ENCODE measurements around the gene LRRC71.

Gene LRRC71

DNA sequence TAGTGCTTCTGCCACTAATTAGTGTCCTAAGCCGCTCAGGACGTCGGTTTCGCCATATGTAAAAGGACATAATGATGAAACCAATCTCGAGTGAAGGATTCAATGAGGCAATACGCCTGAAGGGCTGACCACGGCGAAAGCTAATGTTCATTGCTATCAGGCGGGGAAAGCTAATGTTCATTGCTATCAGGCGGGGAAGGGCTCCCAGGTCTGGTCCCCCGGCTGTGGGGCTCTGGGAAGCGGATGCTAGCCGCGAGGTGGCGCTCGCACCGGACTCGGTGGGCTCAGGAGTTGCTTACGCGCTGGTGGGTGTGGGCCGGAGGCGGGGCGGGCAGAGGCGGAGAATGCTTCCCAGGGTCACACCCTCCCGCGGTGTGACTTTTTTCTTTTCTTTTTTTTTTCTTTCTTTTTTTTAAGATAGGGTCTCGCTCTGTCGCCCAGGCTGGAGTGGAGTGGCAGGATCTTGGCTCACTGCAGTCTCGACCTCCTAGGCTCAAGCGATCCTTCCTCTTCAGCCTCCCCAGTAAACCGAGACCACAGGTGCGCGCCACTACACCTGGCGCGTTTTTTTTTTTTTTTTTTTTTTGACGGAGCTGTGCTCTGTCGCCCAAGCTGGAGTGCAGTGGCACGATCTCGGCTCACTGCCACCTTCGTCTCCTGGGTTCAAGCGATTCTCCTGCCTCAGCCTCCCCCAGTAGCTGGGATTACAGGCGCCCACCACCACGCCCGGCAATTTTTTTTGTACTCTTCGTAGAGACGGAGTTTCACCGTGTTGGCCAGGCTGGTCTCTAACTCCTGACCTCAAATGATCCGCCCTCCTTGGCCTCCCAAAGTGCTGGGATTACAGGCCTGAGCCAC is 28.0 kb upstream of the LRRC71 start:
- DNase-seq (ENCODE audit: low spot score): peak; percentile 95

DNA sequence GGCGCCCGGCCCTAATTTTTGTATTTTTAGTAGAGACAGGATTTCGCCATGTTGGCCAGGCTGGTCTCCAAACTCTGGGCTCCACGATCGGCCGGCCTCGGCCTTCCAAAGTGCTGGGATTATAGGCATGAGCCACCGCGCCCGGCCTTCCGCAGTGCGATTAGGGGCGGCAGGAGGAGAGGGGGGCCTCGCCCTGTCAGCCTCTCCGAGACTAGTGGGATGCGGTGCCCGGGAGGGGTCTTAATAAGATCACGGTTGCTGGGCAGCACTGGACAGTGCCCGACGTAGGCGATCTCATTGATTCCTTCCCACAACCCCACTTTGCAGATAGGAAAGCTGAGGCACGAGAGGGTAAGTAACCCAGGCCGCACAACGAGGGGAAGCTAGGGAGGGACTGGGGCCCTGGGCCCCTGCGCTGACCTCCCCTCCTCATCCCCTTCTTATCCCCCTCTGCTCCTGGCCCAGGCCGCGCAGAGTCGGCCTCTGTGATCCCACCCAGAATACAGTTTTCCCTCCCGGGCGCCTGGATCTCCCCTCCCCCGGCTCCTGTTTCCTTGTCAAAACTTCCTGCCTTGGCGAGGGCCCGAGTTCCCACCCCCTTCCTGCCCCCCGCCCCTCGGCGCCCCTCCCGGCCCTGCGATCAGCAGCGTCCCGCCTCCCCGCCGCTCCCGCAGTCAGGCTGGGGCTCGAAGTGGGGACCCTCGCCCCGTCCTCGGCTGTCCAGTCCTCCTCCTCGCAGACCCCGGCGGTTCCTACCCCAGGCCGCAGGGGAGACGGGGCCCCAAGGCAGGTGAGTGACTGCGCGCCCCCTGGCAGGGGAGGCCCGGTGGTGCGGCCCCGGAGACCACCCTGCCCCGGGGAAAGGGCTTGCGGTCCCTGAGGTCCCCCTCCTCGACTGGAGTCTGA is 27.1 kb upstream of the LRRC71 start, which contains the start of gene PEAR1:
PEAR1 (plus strand) TSS at position 671 of the 906 bp plus-strand sequence. CDS start 10,209 bp downstream, outside the sequence.
- no peak for DNase-seq (ENCODE audit: low spot score)

DNA sequence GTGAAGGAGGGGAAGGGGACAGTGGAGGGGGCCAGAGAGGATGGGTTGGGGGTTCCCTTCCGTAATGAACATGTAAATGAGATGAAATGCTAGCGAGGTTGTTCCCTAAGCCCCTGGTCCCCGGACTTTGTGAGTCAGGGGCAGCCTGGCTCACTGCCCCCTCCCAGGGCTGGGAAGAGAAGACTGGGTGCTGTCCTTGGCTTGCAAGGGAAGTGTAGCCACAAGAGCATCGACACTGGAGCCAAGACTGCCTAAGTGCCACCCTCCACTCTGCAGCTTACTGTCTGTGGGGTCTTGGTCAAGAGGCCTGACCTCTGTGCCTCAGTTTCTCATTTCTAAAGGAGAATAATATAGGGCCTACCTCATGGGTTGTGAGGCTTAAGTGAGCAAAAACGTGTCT is 26.4 kb upstream of the LRRC71 start:
- DNase-seq (ENCODE audit: low spot score): no peak

DNA sequence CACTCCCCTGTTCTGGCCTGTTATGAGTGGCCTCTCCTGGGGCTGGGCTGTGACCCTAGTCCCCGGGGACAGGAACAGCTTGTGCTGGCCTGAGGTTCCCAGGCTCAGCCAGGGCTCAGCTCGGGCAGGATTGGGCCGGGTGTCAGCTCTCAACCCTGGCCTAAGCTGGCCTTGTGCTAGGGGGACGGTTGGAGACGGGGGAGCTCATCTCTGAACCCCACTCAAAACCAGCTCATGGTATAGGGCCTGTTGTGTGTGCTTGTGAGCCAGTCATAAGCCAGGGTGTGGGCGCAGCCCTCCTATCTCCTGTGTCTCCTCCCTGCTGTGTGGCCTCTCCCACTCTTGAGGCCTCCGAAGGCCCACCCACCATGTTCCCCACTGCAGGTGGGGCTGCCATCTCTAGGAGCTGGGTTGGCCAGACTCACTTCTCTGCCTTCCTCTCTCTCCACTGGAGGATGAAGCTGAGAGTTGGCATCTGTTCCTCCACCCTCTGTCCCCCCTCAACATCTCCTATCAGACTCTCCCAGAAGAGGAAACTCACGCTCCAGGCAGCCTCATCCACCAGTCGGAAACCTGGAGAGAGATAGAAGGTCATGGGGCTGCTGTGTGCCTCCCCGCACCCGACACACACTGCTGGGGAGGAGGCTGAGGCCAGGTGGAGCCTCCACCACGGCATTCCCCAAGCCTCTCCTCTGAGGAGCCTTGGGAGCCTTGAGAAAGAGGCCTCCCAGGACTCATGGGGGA is 25.5 kb upstream of the LRRC71 start:
- DNase-seq (ENCODE audit: low spot score): no peak

DNA sequence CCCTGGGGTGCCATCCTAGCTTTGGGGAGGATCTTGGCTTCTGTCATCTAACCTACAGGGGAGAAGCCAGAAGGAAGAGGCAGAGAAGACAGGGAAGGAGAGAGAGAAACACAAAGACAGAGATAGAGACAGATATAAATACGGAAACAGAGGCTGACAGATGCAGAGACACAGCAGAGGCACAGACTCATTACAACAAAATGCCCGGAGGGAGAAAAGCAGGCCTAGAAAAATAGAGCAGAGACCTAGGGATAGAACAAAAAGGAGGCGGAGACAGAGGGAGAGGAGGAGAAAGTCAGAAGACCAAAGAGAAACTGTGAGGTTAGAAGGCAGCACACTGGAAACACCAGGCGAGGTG is 25.0 kb upstream of the LRRC71 start:
- no peak for DNase-seq (ENCODE audit: low spot score)

DNA sequence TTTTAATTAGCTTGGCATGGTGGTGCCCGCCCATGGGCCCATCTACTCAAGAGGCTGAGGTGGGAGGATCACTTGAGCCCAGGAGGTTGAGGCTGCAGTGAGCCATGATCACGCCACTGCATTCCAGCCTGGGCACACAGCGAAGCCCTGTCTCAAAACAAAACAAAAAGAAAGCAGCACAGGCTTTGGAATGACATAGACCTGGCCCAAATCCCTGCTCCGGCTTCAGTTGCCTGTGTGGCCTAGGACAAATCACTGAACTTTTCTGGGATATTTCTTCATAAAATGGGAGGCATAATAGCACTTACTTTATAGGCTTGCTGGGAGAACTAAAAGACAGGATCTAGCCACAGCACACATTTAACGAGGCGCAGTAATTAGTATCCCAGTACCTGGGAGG is 24.5 kb upstream of the LRRC71 start:
- no peak for DNase-seq (ENCODE audit: low spot score)

DNA sequence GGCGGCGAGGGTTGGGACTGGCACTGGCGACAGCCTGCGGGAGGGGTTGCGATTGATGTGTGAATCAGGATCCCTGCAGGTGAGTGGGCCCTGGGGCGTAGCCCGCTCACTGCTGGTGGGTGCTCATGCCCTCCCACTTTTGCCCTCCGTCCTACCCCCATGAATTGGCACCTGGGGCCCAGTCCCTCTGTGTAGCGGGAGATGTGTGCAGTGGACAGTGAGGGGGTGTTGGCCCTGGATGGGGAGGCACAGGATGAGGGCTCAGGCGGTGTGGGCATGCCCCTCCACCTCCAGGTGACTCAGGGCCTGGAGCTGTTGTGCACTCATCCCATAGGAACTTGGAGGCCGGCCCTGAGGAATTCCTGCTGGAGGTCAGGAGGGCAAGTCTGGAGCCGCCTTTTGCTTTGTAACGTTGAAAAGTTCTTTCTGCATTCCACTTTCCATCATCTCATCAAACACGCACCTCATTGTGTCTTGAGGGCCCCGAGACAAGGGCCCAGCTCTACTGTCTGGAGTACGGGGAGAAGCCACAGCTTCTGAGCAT is 23.9 kb upstream of the LRRC71 start:
- DNase-seq (ENCODE audit: low spot score): peak; percentile 96

DNA sequence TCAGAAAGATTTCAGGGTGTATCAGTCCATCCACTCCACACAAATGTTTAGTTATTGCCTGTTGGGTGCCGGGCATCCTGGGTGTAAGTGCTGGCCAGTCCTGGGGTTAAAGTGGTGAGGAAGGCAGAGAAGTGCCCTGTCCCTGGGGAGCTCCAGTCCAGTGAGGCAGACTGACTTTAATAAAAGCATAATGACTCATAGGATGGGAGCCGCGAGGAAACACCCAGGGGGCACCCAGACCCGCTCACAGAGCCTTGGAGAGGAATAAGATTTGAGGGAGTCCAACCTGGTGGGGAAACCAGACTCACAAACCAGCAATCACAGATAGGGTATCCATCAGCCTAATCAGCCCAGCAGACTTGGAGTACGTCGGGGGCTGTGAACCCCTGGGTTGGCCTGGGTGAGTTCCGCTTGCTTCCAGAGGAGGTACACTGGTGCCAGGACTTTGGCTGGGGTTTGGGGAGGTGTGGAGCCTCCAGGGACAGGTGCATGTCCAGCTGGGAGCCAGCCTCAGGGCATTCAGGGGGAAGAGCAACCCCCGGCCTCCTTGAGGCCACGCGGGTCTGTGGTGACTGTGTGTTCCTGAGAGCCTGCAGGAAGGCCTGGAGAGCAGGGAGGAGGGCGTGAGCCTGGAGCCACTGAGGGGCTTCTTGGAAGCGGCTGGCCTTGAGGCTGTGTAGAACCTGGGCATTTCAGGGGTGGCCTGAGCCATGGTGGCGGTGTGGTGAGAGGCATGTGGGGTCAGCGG is 23.2 kb upstream of the LRRC71 start:
- DNase-seq (ENCODE audit: low spot score): peak; percentile 50

DNA sequence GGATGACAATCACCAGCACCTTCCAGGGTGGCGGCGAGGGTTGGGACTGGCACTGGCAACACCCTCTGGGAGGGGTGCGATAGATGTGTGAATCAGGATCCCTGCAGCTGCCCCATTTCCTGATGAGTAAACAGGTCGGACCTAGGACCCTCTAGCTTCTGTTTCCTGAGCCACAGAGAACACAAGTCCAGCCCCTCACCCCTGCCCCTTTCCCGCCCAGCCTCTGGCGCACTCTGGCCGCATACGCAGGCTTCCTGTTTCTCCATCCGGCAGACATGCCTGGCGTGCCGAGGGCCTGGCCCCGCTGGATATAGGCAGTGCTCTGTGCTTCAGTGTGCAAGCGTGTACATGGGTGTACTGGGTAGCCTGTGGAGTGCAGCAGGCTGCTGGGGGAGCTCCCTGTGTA is 22.3 kb upstream of the LRRC71 start:
- DNase-seq (ENCODE audit: low spot score): no peak

DNA sequence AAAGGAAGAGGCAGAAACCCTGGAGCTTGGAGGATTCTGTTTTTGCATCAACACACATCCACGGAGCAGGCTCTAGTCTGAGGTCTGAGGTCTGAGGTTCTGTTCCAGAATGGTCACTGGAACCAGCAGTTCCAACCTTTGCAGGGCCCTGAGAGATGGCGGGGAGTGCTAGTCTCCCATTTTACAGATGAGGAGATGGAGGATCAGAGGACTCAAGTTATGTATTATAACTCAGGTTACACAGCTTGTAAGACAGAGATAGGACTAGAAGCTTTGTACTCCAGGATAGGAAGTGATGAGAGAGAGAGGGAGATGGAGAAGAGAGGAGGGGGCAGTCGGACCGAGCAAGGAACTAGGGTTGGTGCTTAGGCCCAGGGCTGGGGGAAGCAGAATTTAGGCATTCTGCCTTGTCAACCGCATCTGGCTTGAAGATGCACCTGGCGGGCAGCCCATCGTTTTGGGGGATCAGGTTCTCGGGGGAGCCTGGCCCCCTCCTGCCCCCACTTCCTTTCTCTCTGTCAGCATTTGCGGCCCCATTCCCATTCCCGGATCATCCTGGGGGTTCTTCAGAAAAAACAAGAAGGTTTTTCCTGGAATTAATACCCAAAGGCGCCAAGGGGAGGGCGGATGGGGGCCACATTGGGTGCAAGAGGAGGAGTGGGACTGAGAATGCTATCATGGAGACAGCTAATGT is 21.3 kb upstream of the LRRC71 start:
- no peak for DNase-seq (ENCODE audit: low spot score)

DNA sequence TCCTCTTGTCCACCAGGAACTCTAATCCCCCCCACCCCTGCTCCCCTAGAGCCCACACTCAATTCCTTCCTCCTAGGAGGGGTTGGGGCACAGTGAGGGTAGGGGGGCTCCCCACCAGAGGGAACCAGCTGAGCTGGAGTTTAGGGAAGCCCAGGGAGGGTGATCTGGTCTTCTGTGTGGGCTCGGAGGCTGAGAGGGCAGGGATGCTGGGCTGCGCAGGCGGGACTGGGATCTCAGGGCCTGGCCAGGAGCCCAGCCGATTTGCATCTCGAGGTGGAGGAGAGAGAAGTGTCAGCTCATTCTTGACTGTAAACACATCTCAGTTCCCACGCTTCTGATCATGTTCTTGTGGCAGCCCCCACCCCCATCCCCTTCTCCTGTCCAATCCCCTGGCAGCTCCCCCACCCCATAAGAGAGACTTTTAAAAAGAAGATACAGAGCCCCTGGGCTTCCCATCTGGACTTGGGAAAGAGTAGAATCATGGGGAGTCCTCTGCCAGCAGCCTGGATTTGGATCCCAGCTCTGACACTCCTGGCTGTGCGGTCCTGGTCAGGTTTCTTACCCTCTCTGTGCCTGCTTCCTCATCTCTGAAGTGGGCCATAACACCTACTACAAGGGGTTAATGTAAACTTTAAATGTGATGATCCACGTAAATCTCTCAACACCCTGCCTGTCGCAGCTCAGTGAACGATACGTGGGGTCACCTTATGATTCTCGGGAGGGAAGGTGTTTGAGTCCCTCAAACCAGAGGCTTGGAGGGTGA is 20.3 kb upstream of the LRRC71 start:
- DNase-seq (ENCODE audit: low spot score): no peak

DNA sequence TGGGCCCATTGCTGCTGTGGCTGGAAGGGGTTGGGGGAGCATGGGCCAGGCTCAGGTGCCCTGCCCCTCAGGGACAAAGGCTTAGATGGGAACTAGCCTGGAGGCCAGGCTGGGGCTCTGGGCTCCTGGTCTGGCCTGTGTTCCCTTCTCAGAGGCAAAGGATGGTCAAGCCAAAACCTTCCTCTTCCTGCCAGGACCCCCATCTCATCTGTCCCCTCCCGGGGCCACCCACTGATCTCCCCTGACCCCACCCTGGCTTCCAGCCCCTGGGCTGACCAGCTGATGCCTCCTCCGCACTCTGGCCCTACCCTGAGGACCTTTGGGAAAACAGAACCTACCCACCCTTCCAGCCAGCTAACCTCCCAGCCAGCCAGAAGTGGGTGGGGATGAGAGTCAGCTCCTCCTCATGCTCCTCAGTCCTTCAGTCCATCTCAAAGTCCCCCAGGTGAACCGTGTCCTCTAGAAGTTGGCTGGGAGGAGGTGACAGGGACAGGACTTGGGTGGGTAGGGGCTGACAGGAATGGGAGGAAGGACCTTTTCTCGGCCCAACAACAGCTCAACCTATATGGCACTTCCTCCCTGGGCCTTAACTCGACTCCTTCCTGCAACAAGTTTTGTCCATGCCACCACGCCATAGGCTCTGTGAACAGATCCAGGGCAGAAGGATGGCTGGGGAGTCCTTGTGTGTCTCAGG is 19.4 kb upstream of the LRRC71 start:
- DNase-seq (ENCODE audit: low spot score): no peak

DNA sequence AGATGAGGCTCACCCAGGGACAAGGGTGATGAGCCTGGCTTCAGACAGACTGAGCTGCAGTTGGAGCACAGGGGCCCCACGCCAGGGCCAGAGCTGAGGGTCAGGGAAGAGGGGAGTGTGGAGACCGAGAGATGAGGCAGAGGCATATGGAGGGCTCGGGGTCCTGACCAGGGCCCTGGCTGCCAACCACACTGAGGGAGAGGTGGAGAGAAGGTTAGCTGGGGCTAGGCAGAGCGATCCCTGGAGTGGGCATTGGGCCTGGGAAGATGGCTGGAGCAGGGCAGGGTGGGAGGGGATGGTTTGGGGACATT is 18.9 kb upstream of the LRRC71 start:
- DNase-seq (ENCODE audit: low spot score): no peak

DNA sequence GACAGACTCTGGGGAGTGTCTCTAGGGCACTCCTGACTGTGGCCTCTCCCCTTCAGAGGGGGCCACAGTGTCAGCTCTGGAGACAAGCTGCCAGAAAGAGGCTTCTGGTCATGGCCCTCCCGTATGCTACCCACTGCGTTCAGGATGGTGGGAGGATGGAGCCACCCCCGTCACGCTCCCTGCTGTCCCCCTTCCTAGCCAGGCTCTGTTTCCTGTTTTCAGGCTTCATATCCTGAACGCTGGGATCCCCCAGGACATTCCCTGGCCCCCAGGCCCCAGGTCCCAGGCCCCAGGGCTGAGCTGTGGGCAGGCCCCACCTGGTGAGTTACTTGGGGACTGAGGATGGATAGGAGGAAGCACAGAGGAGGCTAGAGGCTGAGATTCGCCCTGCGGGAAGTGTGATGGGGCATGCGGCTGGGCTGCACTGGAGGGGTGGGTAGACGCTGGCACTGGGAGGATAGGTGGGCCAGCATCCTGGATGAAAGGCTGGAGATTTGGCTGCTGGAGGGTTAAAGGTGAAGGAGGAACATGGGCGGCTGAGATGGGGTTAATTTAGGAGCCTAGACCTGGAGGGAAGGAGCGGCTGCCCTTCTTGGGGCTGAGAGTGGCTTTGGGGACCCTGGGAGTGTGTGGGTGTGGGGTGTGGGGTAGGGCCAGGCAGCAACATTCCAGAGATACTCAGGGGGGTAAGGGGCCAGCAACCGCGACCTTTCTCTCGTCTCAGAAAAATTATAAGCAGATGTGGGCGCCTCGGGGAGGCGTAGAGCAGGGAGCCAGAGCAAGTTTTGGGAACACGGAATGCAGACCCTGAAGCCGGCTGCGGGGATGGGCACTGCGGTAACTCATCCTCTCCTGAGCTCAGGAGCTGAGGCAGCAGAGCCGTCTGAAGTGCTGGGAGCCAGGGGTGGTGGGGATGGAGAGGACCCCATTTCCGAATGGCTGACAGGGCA is 18.2 kb upstream of the LRRC71 start:
- peak; percentile 44 for DNase-seq (ENCODE audit: low spot score)

DNA sequence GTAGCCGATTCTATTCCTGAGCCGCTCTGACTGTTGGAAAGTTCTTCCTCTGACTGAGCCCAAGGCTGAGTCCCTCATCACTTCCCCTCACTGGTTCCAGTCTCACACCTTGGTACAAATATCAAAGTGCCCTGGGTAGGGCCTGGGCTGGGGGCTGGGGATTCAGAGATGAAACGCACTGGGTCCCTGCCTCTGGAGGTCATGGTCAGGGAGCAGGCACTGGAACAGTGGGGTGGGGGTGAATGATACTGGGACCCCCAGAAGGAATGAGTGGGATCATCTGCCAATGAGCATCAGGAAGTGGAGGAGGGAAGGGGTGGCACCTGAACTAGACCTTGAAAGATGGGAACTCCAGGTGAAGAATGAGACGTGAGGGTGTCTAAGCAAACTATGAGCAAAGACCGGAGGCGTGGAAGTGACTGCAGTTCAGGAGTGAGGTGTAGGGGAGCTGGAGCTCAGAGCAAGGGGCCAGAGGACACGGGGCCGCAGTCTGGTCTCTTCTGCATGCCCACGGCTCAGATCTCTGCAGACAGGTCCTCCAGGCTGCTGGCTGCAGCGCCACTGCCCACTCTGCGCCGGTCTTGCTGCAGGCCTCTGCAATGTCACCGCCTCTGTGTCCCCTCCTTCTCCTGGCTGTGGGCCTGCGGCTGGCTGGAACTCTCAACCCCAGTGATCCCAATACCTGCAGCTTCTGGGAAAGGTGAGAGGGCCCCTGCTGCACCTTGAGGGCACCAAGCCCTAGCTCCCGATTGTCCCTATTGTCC is 16.9 kb upstream of the LRRC71 start:
- DNase-seq (ENCODE audit: low spot score): no peak

DNA sequence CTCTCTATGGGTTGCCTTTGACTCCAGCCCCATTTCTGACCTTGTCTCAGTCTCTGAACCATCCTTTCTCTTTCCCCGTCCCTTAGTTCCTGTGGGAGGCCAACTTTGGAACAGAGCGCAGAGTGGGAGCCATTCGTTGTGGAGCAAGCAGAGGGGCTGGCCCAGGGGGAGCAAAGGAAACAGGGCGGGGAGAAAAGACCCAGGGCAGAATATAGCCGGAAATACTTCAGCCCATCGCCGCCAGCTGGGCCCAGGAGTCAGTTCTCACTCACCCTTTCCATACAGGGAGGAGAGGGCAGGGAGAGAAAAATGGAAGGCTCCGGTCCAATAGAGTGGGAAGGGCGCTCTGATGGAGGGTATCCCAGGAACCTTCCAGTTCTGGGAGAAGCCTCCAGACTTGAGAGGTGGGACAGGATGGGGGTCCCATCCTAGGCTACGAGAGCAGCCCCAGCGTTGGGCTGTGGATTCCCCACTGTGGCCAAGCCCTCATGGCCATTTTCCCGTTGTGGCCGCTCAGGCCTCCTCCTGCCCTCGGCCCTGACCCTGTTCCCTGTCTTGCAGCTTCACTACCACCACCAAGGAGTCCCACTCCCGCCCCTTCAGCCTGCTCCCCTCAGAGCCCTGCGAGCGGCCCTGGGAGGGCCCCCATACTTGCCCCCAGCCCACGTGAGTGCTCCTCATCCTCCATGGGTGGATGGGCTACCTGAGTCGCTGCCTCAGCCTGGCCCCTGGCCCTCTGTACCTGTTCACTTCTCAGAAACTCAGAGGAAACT is 16.1 kb upstream of the LRRC71 start:
- no peak for DNase-seq (ENCODE audit: low spot score)

DNA sequence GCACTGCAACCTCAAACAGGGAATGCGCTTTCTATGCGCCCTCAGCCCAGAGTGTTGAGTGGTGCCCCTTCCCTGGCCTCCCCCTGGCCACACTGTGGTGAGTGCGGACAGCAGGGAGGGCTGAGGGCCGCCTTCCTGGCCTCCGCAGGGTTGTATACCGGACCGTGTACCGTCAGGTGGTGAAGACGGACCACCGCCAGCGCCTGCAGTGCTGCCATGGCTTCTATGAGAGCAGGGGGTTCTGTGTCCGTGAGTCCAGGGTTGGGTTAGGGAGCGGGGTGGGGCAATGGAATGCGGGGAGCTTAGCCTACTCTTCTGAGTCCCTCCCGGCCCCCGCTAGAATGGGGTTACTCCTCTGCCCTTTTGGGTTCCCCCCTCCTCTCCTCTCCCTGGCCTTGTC is 15.3 kb upstream of the LRRC71 start:
- no peak for DNase-seq (ENCODE audit: low spot score)

Measured in AG20443 (cell line).